Measurements from ENCODE around the gene IL31RA.
A peak's percentile ranks its signal among the peaks of the same experiment; 100 is the strongest.
"Not testable (repeated sequence)": the region's sequence is repeated elsewhere in the genome, so short reads cannot be mapped to it uniquely, and the experiment has no call there.

Gene IL31RA

DNA sequence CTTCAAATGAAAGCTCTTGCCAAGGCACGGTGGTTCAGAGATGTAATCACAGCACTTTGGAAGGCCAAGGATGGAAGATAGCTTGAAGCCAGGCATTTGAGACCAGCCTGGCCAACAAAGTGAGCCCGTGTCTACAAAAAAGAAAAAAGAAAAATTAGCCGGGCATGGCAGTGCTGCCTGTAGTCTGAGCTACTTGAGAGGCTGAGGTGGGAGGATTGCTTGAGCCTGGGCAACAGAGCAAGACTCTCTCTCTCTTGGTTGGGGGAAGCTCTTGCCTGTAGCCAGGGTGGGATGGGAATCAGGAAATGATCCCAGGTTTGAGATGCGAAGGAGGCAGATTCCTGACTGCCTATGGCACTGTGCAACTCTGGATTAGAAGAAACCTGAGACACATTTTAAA is 81.5 kb downstream of the IL31RA start:
- no peak for TF ChIP-seq POLR2AphosphoS5 (IDR thresholded peaks at IDR 0.05; ENCODE audit: low read depth, low read length)
- TF ChIP-seq POLR2A (IDR thresholded peaks at IDR 0.05; ENCODE audit: low read depth, low read length), result no peak
- TF ChIP-seq TAF1 (IDR thresholded peaks at IDR 0.05; ENCODE audit: borderline replicate concordance, low read depth, low read length), result no peak
- DNase-seq (ENCODE audit: insufficient read length) (no peak), FAIRE-seq (no peak)

DNA sequence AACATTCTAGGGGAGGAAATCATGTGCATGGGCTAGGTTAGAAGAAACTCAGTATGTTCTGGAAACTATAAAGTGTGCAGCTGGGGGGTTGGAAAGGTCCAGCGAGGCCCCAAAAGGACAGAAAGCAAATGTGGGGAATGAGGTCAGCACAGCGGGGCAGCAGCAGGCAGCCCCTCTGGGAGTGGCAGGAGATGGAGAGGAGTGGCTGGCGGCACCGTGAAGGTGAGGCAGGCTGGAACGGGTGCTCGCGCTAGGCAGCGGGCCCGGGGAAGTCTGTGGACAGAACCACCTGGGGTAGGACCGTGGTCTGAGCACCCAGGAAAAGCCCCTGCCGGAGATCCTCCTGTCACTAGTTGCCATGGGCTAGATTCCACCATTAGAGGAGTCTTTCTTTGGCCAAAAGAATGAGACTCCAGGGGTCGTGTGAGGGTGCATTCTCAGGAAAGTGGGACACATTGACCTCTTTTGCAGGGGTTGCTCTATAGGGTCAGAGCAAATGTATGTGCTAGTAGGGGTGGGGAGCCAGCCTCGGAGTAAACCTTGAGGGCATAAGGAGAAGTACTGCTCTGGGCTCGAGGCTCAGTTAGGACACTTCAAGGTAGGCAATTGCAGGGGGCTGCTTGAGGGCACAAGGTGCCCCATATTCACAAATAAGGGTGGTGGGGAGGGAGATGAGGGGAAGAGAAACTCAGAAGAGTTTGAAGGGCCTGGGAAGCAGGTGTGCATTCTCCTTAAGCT is 82.4 kb downstream of the IL31RA start:
- no peak for DNase-seq (ENCODE audit: insufficient read length)
- TF ChIP-seq POLR2A (IDR thresholded peaks at IDR 0.05; ENCODE audit: low read depth, low read length) (no peak), TAF1 (IDR thresholded peaks at IDR 0.05; ENCODE audit: borderline replicate concordance, low read depth, low read length) (no peak), POLR2AphosphoS5 (IDR thresholded peaks at IDR 0.05; ENCODE audit: low read depth, low read length) (no peak)
- FAIRE-seq, result no peak

DNA sequence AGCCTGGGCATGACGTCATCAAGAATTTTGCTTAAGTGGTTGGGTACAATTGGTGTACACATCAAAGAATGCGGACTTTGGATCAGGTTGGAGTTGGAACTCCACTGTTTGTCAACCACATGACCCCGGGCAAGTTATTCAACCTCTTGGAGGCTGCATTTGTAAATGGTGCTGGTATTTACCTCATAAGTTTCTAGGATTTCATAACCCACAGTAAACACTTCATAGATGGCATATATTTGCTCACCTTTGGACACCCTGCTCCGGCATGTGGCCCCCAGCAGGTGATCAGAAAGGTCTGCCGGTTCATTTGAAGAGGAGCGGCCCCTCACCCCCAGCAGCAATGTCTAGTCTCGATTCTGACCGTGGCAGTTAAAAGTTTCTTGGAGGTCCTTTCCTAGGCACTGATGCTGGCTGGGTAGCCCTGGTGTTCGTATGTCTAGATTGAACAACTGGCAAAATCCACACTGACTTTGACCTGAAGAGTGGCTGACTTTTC is 83.0 kb downstream of the IL31RA start:
- DNase-seq (ENCODE audit: insufficient read length), result no peak
- TF ChIP-seq TAF1 (IDR thresholded peaks at IDR 0.05; ENCODE audit: borderline replicate concordance, low read depth, low read length), result no peak
- no peak for TF ChIP-seq POLR2A (IDR thresholded peaks at IDR 0.05; ENCODE audit: low read depth, low read length)
- TF ChIP-seq POLR2AphosphoS5 (IDR thresholded peaks at IDR 0.05; ENCODE audit: low read depth, low read length), result no peak
- FAIRE-seq, result no peak

DNA sequence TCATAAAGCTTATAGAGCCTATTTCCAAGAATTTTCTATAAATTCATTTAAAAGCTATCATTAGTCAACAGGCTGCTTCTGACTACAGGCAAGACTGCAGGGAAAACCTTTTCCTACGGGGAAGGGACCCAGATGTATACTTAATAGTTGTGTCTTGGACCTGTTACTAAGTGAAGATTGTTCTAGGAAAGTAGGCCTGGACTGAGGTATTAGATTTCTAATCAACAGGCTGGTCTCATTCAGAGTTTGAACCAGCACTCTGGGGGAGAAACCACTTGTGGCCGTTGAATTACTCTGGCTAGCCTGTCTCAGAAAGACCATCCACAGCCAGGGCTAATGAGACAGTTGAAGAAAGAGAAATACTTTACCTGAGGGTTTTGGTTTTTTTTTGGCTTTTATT is 83.6 kb downstream of the IL31RA start:
- FAIRE-seq, result no peak
- no peak for DNase-seq (ENCODE audit: insufficient read length)
- TF ChIP-seq POLR2A (IDR thresholded peaks at IDR 0.05; ENCODE audit: low read depth, low read length) (no peak), POLR2AphosphoS5 (IDR thresholded peaks at IDR 0.05; ENCODE audit: low read depth, low read length) (no peak), TAF1 (IDR thresholded peaks at IDR 0.05; ENCODE audit: borderline replicate concordance, low read depth, low read length) (no peak)

DNA sequence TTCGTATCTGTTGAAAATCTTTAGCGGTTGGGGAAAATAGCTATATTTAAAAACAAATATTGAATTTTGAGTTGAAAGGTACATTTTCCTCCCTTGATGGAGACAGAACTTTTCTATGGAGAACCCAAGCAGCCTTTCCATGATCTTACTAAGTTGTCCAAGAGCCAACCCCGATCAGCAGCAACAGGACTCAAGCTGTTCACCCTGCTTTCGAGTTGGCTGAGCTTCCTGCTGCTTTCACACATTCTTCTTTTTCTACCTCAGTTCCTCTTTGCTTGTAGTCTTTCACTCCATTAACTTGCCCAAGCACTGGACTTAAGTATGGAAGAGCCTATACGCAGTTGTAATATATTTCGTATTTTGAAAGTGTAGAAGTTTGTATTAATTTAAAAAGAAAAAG is 84.2 kb downstream of the IL31RA start:
- DNase-seq (ENCODE audit: insufficient read length) (no peak), FAIRE-seq (no peak)
- TF ChIP-seq POLR2AphosphoS5 (IDR thresholded peaks at IDR 0.05; ENCODE audit: low read depth, low read length) (no peak), POLR2A (IDR thresholded peaks at IDR 0.05; ENCODE audit: low read depth, low read length) (no peak), TAF1 (IDR thresholded peaks at IDR 0.05; ENCODE audit: borderline replicate concordance, low read depth, low read length) (no peak)

DNA sequence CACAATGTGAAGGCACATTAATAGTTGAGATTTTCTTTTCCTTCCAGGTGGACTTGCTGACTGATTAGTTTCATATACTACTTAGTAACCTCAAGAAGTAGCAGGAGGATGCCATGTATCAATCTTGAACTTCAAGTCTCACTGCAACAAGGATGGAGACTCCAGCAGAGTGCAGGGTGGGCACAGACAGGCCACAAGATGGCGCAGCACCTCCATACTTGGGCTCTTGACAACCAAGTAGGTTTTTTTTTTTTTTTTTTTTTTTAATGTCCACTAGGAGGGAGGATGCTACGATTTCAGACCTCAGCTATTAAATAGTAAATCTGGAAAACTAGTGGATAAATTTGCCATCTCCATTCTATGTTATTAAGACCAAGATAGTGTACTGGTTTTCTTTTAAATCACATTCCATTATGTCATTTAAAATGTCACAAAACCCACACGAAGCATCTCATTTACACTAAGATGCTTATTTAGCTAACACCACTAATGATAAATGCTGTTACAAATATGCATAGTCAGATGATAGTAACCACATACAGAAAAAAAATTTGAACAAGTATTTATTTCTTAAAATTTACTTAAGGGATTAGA is 85.0 kb downstream of the IL31RA start:
- TF ChIP-seq TAF1 (IDR thresholded peaks at IDR 0.05; ENCODE audit: borderline replicate concordance, low read depth, low read length) (no peak), POLR2A (IDR thresholded peaks at IDR 0.05; ENCODE audit: low read depth, low read length) (no peak), POLR2AphosphoS5 (IDR thresholded peaks at IDR 0.05; ENCODE audit: low read depth, low read length) (no peak)
- peak; percentile 63 for FAIRE-seq
- DNase-seq (ENCODE audit: insufficient read length), result peak; percentile 46

DNA sequence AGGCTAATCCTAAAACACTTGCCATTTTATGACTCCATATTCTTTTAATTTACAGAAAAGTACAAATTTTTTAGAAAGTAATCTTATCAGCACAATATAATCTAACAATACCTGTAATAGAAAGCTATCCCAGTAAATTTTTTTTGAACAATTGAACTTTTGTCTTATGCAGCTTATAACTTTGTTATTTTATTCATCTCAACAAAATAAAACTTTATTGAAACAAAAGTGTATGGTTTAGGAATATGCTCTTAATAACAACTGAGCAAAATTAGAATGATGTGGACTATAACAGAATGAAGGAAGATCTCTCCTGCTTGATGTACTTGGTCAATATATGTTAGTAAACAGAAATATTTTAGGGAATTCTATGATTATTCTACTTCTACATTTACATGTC is 86.4 kb downstream of the IL31RA start:
- DNase-seq (ENCODE audit: insufficient read length); FAIRE-seq: not testable (repeated sequence)

DNA sequence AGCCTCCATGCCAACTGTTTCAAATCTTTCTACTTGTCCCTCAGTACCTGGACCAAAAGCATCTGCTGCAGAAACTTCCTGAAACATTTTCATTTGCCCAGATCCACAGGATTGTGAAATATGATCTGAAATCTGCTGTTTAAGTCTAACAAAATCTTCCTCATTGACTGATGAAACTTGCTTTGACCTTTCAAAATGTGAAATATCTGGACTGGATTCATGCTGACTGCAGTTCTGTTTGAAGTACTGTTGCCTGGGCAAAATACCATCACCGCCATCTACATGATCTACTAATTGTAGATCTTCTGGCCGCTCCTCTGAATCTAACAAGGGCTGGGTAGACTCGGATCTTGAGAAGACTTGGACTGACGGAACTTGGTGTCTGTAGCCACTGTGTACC is 90.0 kb downstream of the IL31RA start:
- not testable (repeated sequence) for DNase-seq (ENCODE audit: insufficient read length); FAIRE-seq

DNA sequence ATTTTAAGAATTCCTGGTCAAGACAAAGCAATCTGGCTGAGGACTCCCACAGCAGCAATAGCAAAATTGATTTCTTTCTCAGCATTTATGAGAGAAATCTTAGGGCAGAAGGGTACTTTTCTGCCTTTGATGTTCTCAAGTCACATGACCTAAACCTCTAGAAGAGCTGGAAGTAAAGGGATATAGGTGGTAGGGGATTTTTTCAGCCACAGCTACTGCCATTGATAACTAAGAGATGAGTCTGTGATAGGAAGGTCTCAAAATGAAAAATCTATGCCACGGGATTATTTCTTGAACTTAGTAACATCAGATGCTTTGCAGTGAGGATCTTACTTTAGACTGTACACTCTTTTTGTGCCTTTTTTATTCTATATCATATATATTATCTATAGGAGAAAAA is 108.1 kb downstream of the IL31RA start:
- DNase-seq (ENCODE audit: insufficient read length) (no peak), FAIRE-seq (no peak)
- no peak for TF ChIP-seq POLR2AphosphoS5 (IDR thresholded peaks at IDR 0.05; ENCODE audit: low read depth, low read length)
- TF ChIP-seq TAF1 (IDR thresholded peaks at IDR 0.05; ENCODE audit: borderline replicate concordance, low read depth, low read length), result no peak
- no peak for TF ChIP-seq POLR2A (IDR thresholded peaks at IDR 0.05; ENCODE audit: low read depth, low read length)

DNA sequence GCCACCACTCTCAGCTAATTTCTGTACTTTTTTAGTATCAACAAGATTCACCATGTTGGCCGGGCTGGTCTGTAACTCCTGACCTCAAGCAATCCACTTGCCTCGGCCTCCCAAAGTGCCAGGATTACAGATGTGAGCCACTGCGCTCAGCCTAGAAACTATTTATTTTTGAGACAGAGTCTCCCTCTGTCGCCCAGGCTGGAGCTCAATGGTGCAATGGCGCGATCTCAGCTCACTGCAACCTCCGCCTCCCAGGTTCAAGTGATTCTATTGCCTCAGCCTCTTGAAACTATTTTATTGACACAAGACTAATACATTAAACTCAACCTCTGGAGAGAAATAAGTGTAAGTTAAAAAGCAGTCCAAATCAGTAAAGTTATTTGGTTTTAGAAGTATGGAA is 109.6 kb downstream of the IL31RA start:
- FAIRE-seq, result no peak
- TF ChIP-seq TAF1 (IDR thresholded peaks at IDR 0.05; ENCODE audit: borderline replicate concordance, low read depth, low read length) (no peak), POLR2AphosphoS5 (IDR thresholded peaks at IDR 0.05; ENCODE audit: low read depth, low read length) (no peak), POLR2A (IDR thresholded peaks at IDR 0.05; ENCODE audit: low read depth, low read length) (no peak)
- DNase-seq (ENCODE audit: insufficient read length), result no peak

DNA sequence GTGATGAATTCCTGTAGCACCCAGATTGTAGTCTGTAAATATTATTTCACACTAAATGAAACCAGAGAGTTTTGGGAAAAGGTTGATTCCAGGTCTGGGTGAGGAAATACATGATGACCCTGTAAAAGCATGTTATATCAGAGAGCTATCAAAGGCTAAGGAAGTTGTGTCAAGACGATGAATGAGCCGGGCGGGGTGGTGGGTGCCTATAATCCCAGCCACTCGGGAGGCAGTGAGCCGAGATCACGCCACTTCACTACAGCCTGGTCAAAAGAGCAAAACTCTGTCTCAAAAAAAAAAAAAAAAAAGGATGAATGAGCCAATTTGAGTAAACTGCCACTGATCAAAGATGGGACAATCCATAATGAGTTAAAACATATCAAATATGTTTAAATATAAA is 114.4 kb downstream of the IL31RA start:
- FAIRE-seq, result no peak
- TF ChIP-seq POLR2AphosphoS5 (IDR thresholded peaks at IDR 0.05; ENCODE audit: low read depth, low read length) (no peak), TAF1 (IDR thresholded peaks at IDR 0.05; ENCODE audit: borderline replicate concordance, low read depth, low read length) (no peak), POLR2A (IDR thresholded peaks at IDR 0.05; ENCODE audit: low read depth, low read length) (no peak)

DNA sequence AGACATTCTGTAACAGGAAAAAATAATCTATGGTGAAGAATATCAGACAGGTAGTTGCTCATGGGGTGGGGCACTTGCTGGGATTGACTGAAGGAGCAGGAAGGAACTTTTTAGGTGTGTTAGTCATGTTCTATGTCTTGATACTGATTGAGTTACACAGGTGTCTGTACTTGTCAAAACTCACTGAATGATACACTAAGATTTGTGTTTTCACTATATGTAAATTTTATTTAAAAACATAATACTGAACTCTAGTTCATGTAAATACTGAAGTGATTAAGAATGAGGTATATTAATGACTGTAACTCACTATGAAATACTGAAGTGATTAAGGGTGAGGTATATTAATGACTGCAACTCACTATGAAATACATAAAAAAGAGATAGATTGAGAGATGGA is 115.1 kb downstream of the IL31RA start:
- DNase-seq (ENCODE audit: insufficient read length), result no peak
- TF ChIP-seq POLR2AphosphoS5 (IDR thresholded peaks at IDR 0.05; ENCODE audit: low read depth, low read length), result no peak
- FAIRE-seq, result no peak

More for the DNA sequence above, 114.4 kb downstream of the IL31RA start:
- DNase-seq (ENCODE audit: insufficient read length), result no peak
